A673 (cell line): ENCODE results near the gene TERT. TPM values are rescaled to one million over a fixed set of nuclear protein-coding genes. Genes with fewer than 3 reads are reported as not detected.

Experiments used
- BruUV-seq: library from RNA; stranded (reverse); fragments of 400-500 nt; replicated peaks from 2 replicates; lab custom pipeline; 2021; lab: Mats Ljungman, UMichigan
- CTCF ChIA-PET: fragments of 300-600 bp; sonication (Branson Sonifier 250); formaldehyde crosslinking; loops from one replicate; lab custom pipeline; 2022; ENCODE audit warnings: antibody characterized with exemption; lab: Charles Lee
- POLR2A ChIA-PET: fragments of 300-600 bp; sonication (Branson Sonifier 250); formaldehyde crosslinking; loops from one replicate; lab custom pipeline; 2022; ENCODE audit warnings: antibody characterized with exemption; ENCODE audit not compliant: low non-redundant PET; lab: Charles Lee
- DNase-seq: peaks from one replicate; pipeline ENCODE4 v3.0.0-alpha.2; 2015; ENCODE audit warnings: low spot score
- H3K27ac ChIP-seq: fragments of 200-600 bp; sonication (generic); 2 replicates; pipeline ENCODE4 v1.5.1; 2016; ENCODE audit warnings: mixed run types, low read depth, mild to moderate bottlenecking, mixed read lengths, antibody characterized with exemption, low read length; ENCODE audit not compliant: poor library complexity, severe bottlenecking
- H3K27me3 ChIP-seq: fragments of 200-600 bp; sonication (generic); replicated peaks from 2 replicates; pipeline ENCODE4 v1.6.1; 2017; ENCODE audit warnings: mixed run types, low read depth, mild to moderate bottlenecking, mixed read lengths, antibody characterized with exemption, low read length; ENCODE audit not compliant: insufficient read depth, poor library complexity
- H3K36me3 ChIP-seq: fragments of 200-600 bp; sonication (generic); 2 replicates; pipeline ENCODE4 v1.6.1; 2016; ENCODE audit warnings: mixed run types, mild to moderate bottlenecking, mixed read lengths, antibody characterized with exemption, low read length; ENCODE audit not compliant: insufficient read depth, poor library complexity, severe bottlenecking
- H3K4me1 ChIP-seq: fragments of 200-600 bp; sonication (generic); 2 replicates; pipeline ENCODE4 v1.6.1; 2017; ENCODE audit warnings: mixed run types, mild to moderate bottlenecking, mixed read lengths, antibody characterized with exemption, low read length; ENCODE audit not compliant: insufficient read depth, poor library complexity, severe bottlenecking
- H3K4me3 ChIP-seq: fragments of 200-600 bp; sonication (generic); 2 replicates; pipeline ENCODE4 v1.5.1; 2016; ENCODE audit warnings: low read depth, mixed run types, mild to moderate bottlenecking, mixed read lengths, low read length; ENCODE audit not compliant: poor library complexity, severe bottlenecking
- H3K9me3 ChIP-seq: fragments of 200-600 bp; sonication (generic); 2 replicates; pipeline ENCODE4 v1.6.1; 2016; ENCODE audit warnings: mixed run types, low read depth, mild to moderate bottlenecking, mixed read lengths, antibody characterized with exemption, low read length; ENCODE audit not compliant: poor library complexity, severe bottlenecking
- EZH2 ChIP-seq: fragments of 200-600 bp; sonication (generic); IDR thresholded peaks from 2 replicates; pipeline ENCODE4 v1.6.1; 2017; ENCODE audit warnings: borderline replicate concordance, low read depth, mild to moderate bottlenecking, mixed read lengths, antibody characterized with exemption, low read length; ENCODE audit not compliant: poor library complexity, severe bottlenecking
- intact Hi-C: fragments of 100-400 bp; cut with micrococcal nuclease; formaldehyde crosslinking; loops from one replicate; pipeline ENCODE4 v1.10.0; 2022; ENCODE audit not compliant: unreplicated experiment
- total RNA-seq: library from RNA; stranded (reverse); gene quantifications from 2 replicates; pipeline ENCODE4 v1.2.3, GENCODE V29; 2021
- TF ChIP-seq, protein P1 (sequence below): fragments of 300-800, 200-600 bp; sonication (generic); conservative IDR thresholded peaks from 2 replicates; pipeline ENCODE4 v1.5.1; 2017; ENCODE audit warnings: low read depth, mild to moderate bottlenecking, antibody characterized with exemption, low read length, moderate library complexity, mixed read lengths

Gene TERT
- total RNA-seq, 1 experiment from 2014 or later = 14.2 TPM

GRCh38 chr5:1215320-1216096 is 79.4 kb downstream of the TERT start:
- DNase-seq = no peak
- Histone ChIP-seq H3K9me3 (no peaks in the 10 kb centered on the region), H3K27me3 (no peaks in the 10 kb centered on the region), H3K36me3 (no peaks in the 10 kb centered on the region), H3K4me1 (no peaks in the 10 kb centered on the region), H3K27ac (no peak overlapping the region), H3K4me3 (no peak overlapping the region)
- ChIA-PET CTCF (no interaction called here), POLR2A (no interaction called here)
- no peak for TF ChIP-seq EZH2
- TF ChIP-seq, protein P1, sequence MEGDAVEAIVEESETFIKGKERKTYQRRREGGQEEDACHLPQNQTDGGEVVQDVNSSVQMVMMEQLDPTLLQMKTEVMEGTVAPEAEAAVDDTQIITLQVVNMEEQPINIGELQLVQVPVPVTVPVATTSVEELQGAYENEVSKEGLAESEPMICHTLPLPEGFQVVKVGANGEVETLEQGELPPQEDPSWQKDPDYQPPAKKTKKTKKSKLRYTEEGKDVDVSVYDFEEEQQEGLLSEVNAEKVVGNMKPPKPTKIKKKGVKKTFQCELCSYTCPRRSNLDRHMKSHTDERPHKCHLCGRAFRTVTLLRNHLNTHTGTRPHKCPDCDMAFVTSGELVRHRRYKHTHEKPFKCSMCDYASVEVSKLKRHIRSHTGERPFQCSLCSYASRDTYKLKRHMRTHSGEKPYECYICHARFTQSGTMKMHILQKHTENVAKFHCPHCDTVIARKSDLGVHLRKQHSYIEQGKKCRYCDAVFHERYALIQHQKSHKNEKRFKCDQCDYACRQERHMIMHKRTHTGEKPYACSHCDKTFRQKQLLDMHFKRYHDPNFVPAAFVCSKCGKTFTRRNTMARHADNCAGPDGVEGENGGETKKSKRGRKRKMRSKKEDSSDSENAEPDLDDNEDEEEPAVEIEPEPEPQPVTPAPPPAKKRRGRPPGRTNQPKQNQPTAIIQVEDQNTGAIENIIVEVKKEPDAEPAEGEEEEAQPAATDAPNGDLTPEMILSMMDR = no peak
- intact Hi-C loops = no loop called here
- BruUV-seq = no TSS peak

DNA sequence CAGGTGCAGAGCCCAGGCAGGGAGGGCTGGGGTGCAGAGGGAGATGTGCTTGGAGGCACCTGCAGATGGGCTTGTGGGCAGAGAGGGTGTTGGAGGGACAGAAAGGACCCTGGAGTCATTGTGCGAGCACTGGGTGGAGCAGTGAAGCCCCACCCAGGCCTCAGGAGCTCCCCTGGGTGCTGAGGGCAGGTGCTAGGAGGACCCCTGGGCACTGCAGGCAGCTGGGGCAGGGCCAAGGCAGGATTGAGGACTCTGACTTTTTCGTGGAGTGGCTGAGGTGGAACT is 80.0 kb downstream of the TERT start:
- no peak for TF ChIP-seq EZH2
- TF ChIP-seq, protein P1 = no peak
- BruUV-seq = no TSS peak
- Histone ChIP-seq H3K9me3 (no peaks in the 10 kb centered on the region), H3K4me3 (no peak overlapping the region), H3K27me3 (no peaks in the 10 kb centered on the region), H3K4me1 (no peaks in the 10 kb centered on the region), H3K27ac (no peak overlapping the region), H3K36me3 (no peaks in the 10 kb centered on the region)
- intact Hi-C loops = no loop called here
- CTCF ChIA-PET = no interaction called here
- POLR2A ChIA-PET = no interaction called here
- DNase-seq = no peak

- no peak for TF ChIP-seq EZH2
- TF ChIP-seq, protein P1 = no peak
- Histone ChIP-seq H3K27me3 (no peaks in the 10 kb centered on the region), H3K9me3 (no peaks in the 10 kb centered on the region), H3K4me1 (no peaks in the 10 kb centered on the region), H3K36me3 (no peaks in the 10 kb centered on the region), H3K27ac (no peak overlapping the region), H3K4me3 (no peak overlapping the region)
- POLR2A ChIA-PET = no interaction called here
- intact Hi-C loops = no loop called here
- no TSS peak for BruUV-seq
- DNase-seq = no peak
- CTCF ChIA-PET = no interaction called here
Measured at GRCh38 chr5:1214163-1214935, 80.5 kb downstream of the TERT start.
